NCI-H2029 (cell line): ENCODE data around the gene ABHD6.
"Not testable (repeated sequence)": the region's sequence is repeated elsewhere in the genome, so short reads cannot be mapped to it uniquely, and the experiment has no call there.

Source experiments
- DNase-seq: peaks from one replicate; lab custom pipeline; 2025; lab: John Stamatoyannopoulos, UW

ABHD6 gene

DNA sequence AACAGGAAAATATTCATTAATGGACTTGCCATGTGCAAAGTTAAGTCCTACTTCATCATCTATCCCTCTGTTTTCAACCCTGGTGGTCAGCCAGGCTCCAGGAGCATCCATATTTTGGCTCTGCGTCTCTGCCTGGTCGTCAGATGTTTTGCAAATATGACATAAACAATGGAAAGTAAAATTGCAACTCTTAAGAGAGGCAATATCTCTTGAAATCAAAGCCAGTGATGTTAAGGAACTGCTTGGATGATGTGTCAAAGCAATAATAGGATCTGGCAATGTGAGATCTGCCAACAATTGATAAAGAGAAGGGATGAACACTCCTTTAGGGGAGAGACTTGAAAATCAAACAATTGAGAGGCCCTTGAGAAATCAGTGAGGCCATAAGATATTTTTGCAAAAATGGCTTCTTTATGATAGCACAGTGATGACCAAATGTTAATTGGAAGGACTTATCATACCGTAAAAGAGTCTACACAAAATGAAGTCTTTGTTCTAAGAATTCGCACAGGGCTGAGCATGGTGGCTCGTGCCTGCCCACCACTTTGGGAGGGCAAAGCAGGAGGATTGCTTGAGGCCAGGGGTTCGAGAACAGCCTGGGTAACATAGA is 6.5 kb downstream of the ABHD6 start:
- DNase-seq, result no peak

DNA sequence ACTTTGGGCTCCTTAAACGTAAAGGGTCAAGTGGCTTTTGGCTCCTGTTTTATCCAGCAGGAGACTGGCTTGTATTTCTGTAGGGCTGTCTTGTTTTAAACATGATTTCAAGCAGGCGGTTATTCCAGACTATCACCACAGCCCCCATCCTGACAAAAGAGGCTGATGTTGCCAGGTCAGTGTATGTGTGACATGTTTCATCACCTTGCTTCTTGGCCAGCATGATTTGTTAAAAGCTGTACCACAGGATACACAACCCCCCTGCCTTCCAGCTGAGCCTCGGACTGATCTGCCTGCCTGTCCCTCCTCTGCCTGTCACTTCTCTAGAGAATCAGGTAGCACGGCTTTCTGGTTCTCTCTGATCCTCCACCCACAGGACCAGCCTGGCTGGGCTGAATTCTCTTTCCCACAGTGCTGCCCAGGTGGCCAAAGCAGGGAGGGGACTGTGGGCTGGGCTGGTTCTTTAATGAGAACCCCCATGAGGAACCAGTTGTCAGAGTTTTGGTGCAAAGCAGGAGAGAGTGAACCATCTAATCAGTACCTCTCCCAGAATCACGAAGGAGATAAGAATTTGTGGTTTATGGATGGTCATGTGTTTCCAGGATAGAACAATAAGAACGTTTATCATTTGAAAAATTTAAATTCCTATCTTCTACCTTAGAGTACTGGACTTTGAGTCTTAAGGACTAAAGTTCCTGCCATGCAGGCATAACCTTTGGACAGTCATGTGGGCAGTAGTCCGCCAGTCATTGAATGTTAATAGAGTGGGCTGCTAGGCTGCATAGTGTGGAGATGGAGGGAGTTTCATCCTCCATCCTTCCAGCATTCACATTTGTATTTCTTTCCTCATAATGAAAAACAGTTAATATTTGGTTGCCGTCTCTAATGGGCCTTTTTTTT is 8.8 kb downstream of the ABHD6 start:
- no peak for DNase-seq

DNA sequence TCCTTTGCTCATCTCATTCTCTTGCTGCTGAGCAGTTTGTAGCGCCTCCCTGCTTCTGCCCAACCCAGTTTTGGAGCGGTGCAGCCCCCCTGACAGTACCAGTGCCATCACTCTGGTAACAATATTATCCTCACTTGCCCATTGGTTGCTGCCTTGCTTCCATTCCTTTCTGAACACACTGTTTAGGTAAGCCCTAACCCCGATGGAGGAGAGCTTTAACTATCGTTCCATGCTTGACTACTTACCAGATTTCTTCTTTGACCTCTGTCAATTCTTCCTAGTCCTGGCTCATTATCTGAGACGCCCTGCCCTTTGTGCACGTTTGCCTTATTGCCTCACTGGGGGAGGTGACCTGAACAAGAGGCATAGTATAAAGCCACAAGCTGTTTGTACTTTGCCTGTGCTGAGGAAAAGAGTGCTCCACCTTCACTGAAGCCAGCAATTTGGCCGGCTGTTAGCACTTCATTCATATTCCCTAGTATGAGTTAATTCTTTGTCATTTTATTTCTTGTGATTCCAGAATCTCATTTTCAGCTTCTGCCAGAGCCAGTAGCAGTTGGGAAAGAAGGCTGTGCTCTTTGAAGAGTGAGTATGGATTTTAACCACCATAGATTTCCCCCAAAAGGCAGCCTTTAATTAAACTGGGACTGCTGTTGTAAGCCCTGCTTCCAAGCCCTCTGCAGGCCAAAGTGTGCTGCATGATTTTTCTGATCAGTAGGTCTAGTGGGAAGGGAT is 11.9 kb downstream of the ABHD6 start:
- no peak for DNase-seq

DNA sequence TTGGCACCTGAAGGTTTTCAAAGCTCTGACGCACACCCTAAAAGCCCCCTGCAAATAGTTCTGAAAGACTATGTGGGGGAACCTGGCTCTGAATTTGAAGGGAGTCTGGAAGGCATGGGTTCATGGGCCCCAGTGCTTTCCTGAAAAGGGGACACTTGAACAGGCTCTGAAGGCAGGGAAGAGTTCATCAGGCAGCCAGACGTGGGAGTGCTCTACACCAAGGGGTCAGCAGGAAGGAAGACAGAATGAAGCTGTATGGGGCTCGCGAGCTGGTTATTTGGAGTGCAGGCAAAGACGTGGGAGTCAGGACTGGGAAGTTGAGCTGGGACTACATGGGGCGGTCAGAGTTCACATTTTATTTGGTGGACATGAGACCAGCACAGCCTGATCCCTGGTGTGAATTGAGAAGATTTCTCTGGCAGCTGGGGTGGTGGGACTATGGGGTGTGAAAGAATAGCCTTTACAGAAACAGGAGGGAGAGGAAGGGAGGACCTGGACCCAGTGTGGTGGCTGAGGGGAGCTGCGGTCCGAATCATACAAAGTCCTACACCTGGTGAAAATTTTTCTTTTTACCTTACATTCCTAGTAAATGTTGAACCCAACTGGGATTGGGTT is 12.6 kb downstream of the ABHD6 start:
- DNase-seq, result no peak

DNA sequence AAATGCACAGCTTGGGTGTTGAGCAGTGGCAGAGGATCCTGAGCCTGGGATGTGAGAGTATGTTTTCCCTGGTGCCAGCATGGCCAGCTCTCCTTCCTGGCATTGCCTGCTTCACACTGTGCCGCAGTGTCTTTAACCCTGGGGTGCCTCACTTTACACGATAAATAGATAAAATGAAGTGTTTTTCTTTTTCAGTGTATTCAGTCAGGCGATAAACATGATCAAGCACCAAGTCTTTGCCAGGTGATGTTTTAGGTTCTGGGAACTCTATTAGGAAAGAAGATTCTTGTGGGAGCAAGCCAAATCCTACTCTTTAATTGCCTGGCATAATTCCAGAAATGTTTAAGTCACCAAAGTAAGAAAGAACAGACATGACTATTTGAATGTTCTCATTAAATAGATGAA is 14.0 kb downstream of the ABHD6 start:
- DNase-seq, result no peak

DNA sequence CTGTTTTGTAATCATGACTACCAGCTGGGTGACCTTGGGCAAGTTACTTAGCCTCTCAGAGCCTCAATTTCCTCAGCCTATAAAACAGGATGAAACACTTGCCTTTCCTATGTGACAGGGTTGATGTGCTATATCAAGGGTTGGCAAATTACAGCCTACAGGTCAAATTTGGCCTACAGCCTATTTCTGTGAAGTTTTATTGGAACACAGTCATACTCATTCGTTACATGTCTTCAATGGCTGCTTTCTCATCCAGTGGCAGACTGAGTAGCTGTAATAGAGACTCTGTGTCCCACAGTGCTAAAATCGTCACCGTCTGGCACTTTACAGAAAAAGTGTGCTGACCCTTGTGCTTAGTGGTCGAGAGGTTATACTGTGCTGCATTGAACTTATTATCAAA is 16.6 kb downstream of the ABHD6 start:
- no peak for DNase-seq

DNA sequence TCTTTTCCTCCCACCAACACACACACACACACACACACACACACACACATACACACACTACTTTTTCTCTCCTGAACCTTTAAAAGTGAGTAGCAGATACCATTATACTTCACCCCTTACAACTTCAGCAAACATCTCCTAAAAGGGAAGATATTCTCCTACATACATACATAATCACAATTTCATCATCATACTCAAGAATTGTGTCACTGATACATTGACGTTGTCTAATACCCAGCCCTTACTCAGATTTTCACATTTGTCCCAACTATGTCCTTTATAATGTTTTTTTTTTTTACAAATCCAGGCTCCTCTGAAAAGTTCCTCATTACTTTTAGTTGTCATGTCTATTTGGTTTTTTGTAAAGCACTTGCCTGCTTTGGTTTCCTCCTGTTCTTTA is 18.5 kb downstream of the ABHD6 start:
- DNase-seq, result no peak

DNA sequence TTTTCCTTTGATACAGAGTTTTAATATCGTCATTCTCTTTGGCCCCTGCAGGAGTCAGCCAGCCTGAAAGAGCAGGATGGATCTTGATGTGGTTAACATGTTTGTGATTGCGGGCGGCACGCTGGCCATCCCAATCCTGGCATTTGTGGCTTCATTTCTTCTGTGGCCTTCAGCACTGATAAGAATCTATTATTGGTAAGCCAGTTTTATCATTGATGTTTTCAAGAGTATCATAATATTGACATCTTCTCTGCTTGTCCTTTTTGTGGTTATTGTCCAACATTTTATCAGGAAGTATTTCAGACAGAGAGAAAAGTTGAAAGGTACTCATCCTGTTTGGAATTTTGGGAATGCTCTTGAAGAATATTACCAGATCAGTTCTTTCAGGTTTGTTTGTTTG is 18.9 kb downstream of the ABHD6 start:
- no peak for DNase-seq

DNA sequence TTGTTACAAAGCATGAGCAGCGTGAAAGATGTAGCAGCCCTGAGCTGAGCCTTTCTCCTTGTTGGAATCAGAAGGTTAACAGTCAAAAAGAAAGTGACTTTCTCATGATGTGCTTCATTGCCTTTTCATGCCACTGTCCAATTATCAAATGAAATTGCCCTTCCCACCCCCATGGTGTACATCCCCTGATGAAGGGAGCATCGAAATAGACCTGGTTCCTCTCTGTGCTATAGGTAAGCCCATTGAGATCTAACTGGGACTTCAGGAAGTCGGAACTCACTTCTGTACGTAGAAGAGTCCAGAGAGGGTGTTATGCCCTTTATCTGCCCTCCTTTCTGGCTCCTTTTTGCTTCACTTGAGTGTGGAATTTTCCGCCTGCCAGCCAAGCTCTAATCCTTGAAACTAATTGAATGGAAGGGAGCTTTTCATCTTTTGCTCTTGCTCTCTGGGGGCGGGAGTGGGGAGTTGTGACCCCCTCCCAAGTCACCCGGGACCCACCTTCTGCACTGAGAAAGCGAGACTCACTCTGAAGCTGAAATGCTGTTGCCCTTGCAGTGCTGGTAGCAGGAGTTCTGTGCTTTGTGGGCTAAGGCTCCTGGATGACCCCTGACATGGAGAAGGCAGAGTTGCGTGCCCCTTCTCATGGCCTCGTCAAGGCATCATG is 20.9 kb downstream of the ABHD6 start:
- no peak for DNase-seq

DNA sequence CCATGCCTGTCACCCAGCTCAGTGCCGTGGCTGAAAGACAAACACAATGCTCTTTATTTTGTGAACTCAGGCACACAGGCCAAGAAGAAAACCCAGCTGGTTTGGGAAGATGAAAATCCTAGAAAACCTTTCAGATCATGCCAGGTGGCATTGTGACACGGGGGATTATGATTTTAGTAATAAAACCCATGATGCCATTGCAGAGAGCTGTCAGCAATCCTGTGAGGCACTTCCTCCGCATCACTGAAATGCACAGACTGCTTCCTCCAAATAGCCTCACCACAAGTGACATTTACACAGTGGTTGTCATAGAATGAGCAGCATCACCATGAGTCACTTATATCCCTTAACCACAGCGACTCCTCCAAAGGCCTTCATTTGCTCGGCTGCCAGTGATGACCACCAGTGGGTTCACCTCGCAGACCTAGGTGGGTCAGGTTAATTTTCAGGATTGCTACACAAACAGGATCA is 22.7 kb downstream of the ABHD6 start:
- DNase-seq, result no peak

DNA sequence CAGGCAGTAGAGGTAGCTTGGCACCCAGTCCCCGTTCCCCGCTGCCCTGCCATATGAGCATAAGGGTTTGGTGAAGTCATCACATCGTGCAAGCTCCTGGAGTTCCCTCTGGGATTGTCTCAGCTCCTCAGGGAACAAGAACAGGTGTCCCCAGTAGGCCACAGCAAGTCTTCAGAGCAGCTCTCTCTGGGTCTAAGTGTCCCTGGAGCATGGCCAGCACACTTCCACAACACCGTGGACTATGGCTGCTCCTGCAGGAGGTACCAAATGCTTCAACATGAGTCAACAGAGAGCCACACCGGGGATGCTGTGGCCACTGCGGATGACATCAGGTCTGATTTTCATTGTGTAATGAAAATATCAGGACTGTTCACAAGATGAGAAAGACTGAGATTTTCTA is 23.1 kb downstream of the ABHD6 start:
- no peak for DNase-seq

DNA sequence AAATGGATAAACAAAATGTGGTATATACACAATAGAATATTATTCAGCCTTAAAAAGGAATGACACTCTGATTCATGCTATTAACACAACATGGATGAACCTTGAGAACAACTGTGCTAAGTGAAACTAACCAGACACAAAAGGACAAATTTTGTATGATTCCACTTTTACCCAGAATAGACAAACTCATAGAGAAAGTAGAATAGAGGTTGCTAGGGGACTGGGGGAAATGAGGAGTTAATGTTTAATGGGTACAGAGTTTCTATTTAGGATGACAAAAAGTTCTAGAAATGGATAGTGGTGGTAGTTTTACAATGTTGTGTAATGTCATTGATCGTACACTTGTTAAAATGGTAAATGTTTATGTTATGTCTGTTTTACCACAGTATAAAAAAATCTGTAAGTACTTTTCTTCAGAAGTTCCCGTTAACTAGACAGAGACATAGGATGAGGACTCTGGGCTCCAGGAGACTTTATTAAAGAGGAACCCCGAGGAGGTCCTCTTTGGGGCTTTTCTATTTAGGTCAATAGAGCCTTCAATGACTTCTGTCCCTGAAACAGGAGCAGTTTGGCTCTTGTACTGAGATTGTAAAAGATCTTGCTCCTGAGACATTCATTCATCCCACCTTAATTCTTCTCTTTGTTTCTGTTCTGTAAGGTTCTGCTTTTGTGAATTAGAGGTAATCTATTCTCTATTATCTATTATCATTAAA is 24.5 kb downstream of the ABHD6 start:
- no peak for DNase-seq

DNA sequence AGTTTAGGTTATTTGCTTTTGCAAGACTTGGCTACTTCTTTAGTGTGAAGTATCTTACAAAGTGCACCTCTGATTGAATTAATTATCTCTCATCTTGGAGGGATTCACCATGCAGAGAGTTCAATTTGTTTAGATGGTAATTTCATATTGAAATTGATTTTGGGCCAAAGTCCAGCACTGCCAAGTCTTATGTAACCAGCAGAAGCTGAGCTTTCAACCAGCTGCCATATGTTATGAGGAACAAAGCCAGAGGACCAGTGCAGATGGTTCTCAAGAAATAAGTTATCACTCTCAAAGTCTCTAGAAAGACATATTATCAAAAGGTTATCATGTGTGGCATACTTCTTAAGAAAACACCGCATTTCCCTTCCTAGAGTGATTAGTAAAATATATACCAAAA is 29.0 kb downstream of the ABHD6 start:
- no peak for DNase-seq

DNA sequence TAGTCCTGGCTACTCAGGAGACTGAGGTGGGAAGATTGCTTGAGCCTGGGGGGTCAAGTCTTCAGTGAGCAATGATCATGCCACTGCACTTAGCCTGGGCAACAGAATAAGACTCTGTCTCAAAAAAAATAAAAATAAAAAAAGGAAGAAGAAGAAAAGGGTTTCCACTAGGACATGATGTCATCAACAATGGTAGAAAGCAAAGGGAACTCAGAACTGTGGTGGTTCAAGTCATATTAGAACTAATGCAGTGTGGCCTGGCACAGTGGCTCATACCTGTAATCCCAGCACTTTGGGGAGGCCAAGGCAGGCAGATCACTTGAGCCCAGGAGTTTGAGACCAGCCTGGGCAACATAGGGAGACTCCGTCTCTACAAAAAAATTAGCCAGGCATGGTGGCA is 30.0 kb downstream of the ABHD6 start:
- DNase-seq, result not testable (repeated sequence)

DNA sequence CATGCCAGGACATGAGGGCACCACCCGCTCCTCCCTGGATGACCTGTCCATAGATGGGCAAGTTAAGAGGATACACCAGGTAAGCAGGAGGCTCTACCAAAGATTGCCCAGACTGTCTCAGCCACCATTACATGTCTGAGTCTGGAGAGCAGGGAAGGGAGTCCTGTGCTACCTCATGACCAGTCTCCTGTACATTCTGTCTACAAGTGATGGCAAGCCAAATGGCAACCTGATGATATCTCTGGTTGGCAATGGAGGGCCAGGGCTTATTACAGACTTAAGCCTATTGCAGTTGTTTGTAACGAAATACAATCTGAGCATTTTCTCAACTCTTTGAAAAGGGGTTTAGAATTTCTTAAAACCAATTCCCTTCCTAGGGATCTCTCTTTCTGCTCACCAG is 31.8 kb downstream of the ABHD6 start:
- no peak for DNase-seq

DNA sequence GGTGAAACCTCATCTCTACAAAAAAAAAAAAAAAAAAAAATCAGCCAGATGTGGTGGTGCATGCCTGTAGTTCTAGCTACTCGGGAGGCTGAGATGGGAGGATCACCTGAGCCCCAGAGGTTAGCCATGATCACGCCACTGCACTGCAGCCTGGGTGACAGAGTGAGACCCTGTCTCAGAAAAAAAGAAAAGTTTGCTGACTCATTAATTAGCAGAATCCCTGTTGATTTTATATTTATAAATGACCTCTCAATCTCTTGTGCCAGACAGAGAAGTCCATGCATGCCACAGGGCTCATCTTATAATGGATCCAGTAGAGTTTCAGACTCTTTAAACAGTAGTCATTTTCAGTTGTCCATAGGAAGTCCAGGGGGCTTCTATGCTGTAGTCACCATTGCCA is 32.9 kb downstream of the ABHD6 start:
- DNase-seq, result no peak

DNA sequence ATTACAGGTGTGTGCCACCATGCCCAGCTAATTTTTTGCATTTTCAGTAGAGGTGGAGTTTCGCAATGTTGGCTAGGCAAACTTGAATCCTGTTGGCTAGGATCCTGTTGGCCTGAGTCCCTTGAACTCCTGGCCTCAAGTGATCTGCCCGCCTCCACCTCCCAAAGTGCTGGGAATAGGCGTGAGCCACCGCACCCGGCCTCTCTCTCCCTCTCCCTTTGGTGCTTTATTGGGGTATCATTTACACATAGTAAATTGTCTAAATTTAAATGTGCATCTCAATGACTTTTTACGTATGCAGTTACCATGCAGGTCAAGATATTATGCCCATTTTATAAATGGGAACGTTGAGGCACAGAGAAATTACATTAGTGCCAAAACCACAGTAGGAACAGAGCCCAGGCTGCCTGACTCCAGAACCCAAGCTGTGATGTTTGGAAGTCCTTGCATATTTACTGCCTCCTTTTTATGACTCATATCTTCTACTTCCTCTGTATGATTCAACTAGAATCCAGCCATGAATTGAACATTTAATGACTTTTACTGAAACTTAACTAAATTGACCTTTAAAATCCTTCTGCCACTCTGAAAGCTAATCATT is 34.4 kb downstream of the ABHD6 start:
- no peak for DNase-seq

DNA sequence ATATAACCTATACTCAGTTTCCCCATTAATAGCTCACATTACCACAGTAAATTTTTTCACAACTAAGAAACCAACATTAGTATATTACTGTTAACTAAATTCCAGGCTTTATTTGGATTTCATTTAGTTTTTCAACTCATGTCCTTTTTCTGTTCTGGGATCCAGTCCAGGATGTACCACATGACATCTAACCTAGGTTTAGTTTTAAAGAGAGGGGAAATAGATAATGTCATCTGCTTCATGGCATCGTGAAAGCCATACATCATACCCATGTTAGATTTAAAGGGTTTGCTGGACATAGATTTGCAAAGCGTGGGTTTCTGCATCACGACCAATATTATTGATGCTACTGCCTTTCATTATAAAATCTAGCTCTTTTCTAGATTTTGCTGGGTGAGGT is 35.3 kb downstream of the ABHD6 start:
- no peak for DNase-seq

DNA sequence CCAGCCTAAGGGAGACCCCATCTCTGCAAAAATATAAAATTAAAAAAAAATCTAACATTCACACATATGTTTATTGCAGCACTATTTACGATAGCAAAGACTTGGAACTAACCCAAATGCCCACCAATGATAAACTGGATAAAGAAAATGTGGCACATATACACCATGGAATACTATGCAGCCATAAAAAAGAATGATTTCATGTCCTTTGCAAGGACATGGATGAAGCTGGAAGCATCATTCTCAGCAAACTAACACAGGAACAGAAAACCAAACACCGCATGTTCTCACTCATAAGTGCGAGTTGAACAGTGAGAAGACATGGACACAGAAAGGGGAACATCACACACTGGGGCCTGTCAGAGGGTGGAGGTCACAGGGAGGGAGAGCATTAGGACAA is 35.8 kb downstream of the ABHD6 start:
- DNase-seq, result not testable (repeated sequence)

DNA sequence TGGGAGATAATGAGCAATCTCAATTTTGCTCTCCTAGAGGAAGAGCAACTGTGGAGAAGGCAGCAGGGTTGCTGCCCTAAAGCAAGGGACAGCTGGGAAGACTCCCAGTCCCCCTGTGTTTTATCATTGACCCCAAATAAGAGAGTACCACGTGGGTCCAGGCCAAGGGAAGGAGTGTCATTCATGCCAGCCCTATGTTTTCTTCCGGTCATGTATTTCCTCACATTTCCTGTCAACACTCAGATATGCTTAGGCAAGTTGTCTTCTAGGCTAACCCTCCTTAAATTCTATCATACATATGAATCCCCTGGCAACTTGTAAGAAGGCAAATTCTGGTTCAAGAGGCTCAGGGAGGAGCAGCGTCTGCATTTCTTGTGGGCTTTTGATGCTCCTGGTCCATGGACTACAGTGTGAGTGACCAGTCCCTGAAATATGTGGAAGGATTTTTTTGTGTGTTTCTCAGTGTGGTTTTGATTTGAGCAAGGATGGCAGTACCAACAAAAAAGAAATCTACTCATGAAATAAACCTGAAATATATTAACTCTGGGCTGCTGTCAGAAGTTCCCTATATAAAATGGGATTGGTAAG is 36.5 kb downstream of the ABHD6 start:
- DNase-seq, result no peak
